ENCODE measurements around the gene TOP1.

Gene TOP1

DNA sequence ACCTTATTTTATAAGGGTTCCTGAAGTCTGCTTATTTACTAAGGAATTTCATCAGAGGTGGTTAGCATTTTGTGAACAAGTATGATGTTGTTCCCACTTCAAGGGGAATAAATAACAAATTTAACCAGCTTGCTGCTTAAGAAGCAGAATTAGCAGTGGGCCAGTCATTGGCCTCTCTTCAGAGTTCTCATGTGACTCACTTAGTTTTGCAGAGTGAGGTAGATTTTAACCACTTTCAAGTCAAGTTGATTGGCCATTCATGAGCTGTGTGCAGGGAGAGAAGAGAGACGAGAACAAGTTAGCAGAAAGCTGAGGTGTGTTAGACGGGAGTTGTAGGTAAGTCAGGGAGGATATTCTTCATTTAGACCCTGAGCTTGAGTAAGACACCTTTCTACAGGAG lies 18.1 kb downstream of the TOP1 start:
- no peak for DNase-seq
- no peaks in the 10 kb centered on the region for H3K27me3 ChIP-seq (replicated peaks; ENCODE audit: control insufficient read depth, insufficient read depth, low read length, poor library complexity, severe bottlenecking)
- H3K4me1 ChIP-seq (ENCODE audit: control insufficient read depth, insufficient read depth, low read length, poor library complexity, severe bottlenecking): peaks cover 47% of the 10 kb centered on the region
- H3K9me3 ChIP-seq (ENCODE audit: control insufficient read depth, low read length): no peaks in the 10 kb centered on the region
- H3K27ac ChIP-seq (ENCODE audit: insufficient read depth, low read length, poor library complexity, severe bottlenecking): peak overlapping the region; percentile 70
- no peak overlapping the region for H3K4me3 ChIP-seq (ENCODE audit: insufficient read depth, low read depth, low read length, poor library complexity, severe bottlenecking)
- H3K36me3 ChIP-seq (ENCODE audit: control insufficient read depth, insufficient read depth, low read length): no peaks in the 10 kb centered on the region

DNA sequence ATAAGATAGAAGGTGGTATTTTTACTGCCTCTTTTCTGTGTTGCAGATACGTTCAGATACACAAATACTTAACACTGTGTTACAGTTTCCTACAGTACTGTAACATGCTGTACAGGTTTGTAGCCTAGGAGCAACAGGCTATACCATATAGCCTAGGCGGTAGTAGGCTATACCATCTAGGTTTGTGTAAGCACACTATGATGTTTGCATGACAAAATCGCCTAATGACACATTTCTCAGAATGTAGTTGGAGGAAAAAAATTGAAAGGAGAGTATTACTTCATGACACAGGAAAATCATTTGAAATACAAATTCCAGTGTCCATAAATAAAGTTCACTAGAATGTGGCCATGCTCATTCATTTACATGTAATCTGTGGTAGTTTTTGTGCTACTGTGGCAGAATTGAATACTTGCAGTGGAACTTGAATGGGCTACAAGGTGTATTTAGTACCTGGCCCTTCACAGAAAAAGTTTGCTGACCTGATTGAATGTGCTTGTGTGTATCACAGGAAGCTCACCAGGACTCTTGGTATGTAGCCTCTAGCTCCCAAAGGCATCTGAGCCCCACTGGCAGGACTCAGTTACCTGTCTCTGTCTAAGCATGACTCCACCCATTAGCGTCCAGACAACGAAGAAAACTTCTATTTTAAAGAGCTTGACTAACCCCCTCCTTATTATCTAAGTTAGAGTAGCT lies 18.8 kb downstream of the TOP1 start:
- DNase-seq: no peak
- no peaks in the 10 kb centered on the region for H3K27me3 ChIP-seq (replicated peaks; ENCODE audit: control insufficient read depth, insufficient read depth, low read length, poor library complexity, severe bottlenecking)
- peaks cover 46% of the 10 kb centered on the region for H3K4me1 ChIP-seq (ENCODE audit: control insufficient read depth, insufficient read depth, low read length, poor library complexity, severe bottlenecking)
- no peaks in the 10 kb centered on the region for H3K36me3 ChIP-seq (ENCODE audit: control insufficient read depth, insufficient read depth, low read length)
- no peaks in the 10 kb centered on the region for H3K9me3 ChIP-seq (ENCODE audit: control insufficient read depth, low read length)
- H3K4me3 ChIP-seq (ENCODE audit: insufficient read depth, low read depth, low read length, poor library complexity, severe bottlenecking): peak overlapping the region; percentile 45
- H3K27ac ChIP-seq (ENCODE audit: insufficient read depth, low read length, poor library complexity, severe bottlenecking): peak overlapping the region; percentile 70

DNA sequence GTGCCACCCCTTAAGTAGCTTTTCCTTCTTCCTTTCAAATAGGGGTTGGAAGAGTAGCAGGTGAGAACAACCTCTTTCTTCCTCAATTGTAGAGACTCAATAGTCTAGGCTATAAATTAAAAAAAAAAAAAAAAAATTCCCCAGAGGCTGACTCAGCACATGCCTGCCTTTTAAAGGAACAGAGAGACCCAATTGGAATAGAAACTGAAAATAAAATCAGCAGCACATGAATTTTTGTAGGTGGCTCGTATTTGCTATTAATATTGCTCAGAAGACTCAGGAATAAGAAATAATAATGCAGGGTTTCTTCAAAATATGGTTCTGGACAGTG lies 19.3 kb downstream of the TOP1 start:
- H3K27ac ChIP-seq (ENCODE audit: insufficient read depth, low read length, poor library complexity, severe bottlenecking): peak overlapping the region; percentile 70
- peaks cover 41% of the 10 kb centered on the region for H3K4me1 ChIP-seq (ENCODE audit: control insufficient read depth, insufficient read depth, low read length, poor library complexity, severe bottlenecking)
- no peaks in the 10 kb centered on the region for H3K27me3 ChIP-seq (replicated peaks; ENCODE audit: control insufficient read depth, insufficient read depth, low read length, poor library complexity, severe bottlenecking)
- peak overlapping the region; percentile 45 for H3K4me3 ChIP-seq (ENCODE audit: insufficient read depth, low read depth, low read length, poor library complexity, severe bottlenecking)
- H3K9me3 ChIP-seq (ENCODE audit: control insufficient read depth, low read length): no peaks in the 10 kb centered on the region
- no peak for DNase-seq
- H3K36me3 ChIP-seq (ENCODE audit: control insufficient read depth, insufficient read depth, low read length): no peaks in the 10 kb centered on the region

DNA sequence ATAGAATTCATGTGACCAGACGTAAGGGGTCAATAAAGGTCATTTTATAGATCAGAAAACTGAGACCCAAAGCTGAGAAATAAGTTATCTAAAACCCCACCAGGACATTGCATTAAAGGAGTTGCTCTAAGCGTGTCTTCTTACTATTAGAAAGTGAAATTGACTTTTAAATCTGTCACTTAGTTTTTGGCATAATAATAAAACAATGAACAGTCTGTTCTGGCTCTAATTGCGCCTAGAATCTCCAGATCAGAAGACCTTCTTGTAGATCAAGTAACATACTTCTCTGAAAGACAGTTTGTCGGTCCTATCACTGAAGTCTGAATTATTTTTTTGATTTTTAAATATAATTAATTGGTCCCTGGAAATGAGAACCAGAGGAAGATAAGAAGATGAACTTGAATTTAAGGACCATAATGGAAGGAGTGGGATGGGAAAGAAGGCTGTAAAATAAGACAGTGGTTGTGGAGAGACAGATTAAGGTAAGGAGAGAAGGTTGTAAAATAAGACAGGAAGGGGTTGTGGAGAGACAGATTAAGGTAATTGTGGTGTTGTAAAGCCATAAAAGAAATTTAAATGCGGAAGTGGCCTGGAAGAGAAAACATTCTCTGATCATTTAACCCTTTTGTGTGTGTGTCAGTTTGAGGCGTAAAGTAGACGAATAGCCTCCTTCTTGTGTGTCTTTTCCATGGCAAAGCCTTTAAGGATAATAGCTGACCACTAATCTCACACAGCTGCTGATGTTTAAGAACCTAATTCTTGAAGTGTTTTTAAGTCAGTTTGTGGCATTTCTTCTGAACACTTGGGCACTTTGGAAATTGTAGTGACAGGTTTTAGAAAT lies 20.1 kb downstream of the TOP1 start:
- H3K9me3 ChIP-seq (ENCODE audit: control insufficient read depth, low read length): no peaks in the 10 kb centered on the region
- H3K4me3 ChIP-seq (ENCODE audit: insufficient read depth, low read depth, low read length, poor library complexity, severe bottlenecking): peak overlapping the region; percentile 45
- peaks cover 39% of the 10 kb centered on the region for H3K4me1 ChIP-seq (ENCODE audit: control insufficient read depth, insufficient read depth, low read length, poor library complexity, severe bottlenecking)
- no peak for DNase-seq
- peak overlapping the region; percentile 70 for H3K27ac ChIP-seq (ENCODE audit: insufficient read depth, low read length, poor library complexity, severe bottlenecking)
- no peaks in the 10 kb centered on the region for H3K27me3 ChIP-seq (replicated peaks; ENCODE audit: control insufficient read depth, insufficient read depth, low read length, poor library complexity, severe bottlenecking)
- no peaks in the 10 kb centered on the region for H3K36me3 ChIP-seq (ENCODE audit: control insufficient read depth, insufficient read depth, low read length)

DNA sequence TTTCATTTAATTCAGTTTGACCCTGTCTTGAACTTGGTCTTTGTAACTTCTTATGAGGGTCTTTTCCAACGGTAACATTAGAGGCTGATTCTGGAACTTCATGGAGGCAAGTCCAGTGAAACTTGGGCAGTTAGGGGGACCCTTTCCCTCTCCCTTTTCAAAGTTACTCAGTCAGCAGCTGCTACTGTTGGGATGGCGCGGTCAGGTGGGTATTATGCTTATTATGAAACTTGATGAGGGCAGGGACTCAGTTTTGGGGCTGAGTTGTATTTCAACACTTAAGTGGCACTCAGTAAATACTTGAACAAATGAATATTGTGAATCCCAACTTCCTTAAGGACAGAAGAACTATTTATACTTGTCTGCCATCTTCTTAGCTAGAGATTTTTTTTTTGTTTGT lies 20.8 kb downstream of the TOP1 start:
- H3K27me3 ChIP-seq (replicated peaks; ENCODE audit: control insufficient read depth, insufficient read depth, low read length, poor library complexity, severe bottlenecking): no peaks in the 10 kb centered on the region
- no peak overlapping the region for H3K27ac ChIP-seq (ENCODE audit: insufficient read depth, low read length, poor library complexity, severe bottlenecking)
- H3K4me3 ChIP-seq (ENCODE audit: insufficient read depth, low read depth, low read length, poor library complexity, severe bottlenecking): no peak overlapping the region
- H3K36me3 ChIP-seq (ENCODE audit: control insufficient read depth, insufficient read depth, low read length): no peaks in the 10 kb centered on the region
- no peaks in the 10 kb centered on the region for H3K9me3 ChIP-seq (ENCODE audit: control insufficient read depth, low read length)
- DNase-seq: no peak
- H3K4me1 ChIP-seq (ENCODE audit: control insufficient read depth, insufficient read depth, low read length, poor library complexity, severe bottlenecking): peaks cover 39% of the 10 kb centered on the region

DNA sequence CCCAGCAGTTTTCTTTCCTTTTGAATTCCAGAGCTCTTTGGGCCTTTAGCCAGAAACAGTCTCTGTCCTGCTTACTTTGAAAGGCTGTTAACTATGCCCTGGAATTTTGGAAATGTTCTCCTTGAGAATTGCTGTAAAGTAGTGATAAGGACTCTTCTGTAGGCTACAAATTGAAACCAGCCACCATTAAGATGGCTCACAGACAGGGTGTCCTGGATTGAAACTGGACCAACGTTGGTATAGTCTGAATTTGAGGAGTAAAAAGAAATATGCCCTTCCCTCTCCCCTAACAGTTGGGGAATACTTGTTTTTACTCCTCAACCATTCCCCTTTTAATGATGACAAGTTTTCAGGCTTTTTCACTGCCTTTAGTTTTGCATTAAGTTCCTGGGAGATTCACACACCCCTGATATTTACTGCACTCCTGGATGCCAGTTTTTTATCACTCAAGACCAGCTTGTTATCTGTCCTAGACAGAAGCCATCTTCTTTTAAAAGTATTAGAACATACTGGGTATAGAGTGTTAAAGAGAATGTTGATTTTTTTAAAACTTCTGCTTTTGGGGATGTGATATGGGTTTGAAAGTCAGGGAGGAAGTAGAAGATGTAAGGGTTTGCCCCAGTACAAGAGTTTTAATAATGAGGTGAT lies 21.9 kb downstream of the TOP1 start:
- H3K27ac ChIP-seq (ENCODE audit: insufficient read depth, low read length, poor library complexity, severe bottlenecking): no peak overlapping the region
- no peaks in the 10 kb centered on the region for H3K36me3 ChIP-seq (ENCODE audit: control insufficient read depth, insufficient read depth, low read length)
- H3K4me3 ChIP-seq (ENCODE audit: insufficient read depth, low read depth, low read length, poor library complexity, severe bottlenecking): no peak overlapping the region
- DNase-seq: no peak
- no peaks in the 10 kb centered on the region for H3K27me3 ChIP-seq (replicated peaks; ENCODE audit: control insufficient read depth, insufficient read depth, low read length, poor library complexity, severe bottlenecking)
- peaks cover 46% of the 10 kb centered on the region for H3K4me1 ChIP-seq (ENCODE audit: control insufficient read depth, insufficient read depth, low read length, poor library complexity, severe bottlenecking)
- H3K9me3 ChIP-seq (ENCODE audit: control insufficient read depth, low read length): no peaks in the 10 kb centered on the region

DNA sequence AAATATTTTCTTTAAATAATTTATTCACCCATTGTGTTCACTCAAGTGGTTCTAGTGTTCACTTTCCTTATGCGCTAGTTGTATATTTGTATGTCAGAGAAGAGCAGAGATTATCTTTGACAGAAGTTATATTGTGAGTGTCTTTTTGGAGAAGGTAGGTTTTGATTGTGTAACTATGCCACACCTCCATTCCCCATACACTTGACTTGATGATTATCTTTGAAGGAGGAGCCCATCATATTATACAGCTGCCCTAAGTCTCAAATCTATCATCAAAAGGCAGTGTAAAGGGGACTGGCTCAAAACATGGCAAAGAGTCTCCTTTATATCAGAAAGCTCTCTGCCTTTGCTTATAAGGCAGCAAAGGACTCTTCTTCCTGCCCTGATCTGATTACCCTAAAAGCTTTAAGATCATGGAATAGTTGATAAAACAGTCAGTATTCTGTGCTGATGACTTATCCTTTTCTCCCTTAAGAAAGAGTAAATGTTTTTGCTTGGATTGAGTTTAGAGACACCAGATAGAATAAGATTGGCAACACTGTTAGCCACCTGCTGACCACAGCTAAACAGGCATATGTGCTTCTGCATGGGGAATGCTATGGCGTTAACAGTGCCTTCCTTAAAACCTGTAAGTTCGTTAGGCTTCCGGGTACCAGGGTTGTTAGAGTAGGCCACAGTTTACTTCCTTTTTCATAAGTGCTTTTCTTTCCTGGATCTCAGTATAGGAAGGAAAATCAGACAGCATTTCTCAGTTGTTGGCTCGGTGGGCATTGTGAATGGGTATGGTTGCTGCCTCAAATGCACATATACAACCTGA lies 22.6 kb downstream of the TOP1 start:
- Histone ChIP-seq H3K9me3 (ENCODE audit: control insufficient read depth, low read length) (no peaks in the 10 kb centered on the region), H3K27ac (ENCODE audit: insufficient read depth, low read length, poor library complexity, severe bottlenecking) (no peak overlapping the region), H3K27me3 (replicated peaks; ENCODE audit: control insufficient read depth, insufficient read depth, low read length, poor library complexity, severe bottlenecking) (no peaks in the 10 kb centered on the region), H3K4me3 (ENCODE audit: insufficient read depth, low read depth, low read length, poor library complexity, severe bottlenecking) (no peak overlapping the region), H3K4me1 (ENCODE audit: control insufficient read depth, insufficient read depth, low read length, poor library complexity, severe bottlenecking) (peaks cover 40% of the 10 kb centered on the region), H3K36me3 (ENCODE audit: control insufficient read depth, insufficient read depth, low read length) (no peaks in the 10 kb centered on the region)
- no peak for DNase-seq

DNA sequence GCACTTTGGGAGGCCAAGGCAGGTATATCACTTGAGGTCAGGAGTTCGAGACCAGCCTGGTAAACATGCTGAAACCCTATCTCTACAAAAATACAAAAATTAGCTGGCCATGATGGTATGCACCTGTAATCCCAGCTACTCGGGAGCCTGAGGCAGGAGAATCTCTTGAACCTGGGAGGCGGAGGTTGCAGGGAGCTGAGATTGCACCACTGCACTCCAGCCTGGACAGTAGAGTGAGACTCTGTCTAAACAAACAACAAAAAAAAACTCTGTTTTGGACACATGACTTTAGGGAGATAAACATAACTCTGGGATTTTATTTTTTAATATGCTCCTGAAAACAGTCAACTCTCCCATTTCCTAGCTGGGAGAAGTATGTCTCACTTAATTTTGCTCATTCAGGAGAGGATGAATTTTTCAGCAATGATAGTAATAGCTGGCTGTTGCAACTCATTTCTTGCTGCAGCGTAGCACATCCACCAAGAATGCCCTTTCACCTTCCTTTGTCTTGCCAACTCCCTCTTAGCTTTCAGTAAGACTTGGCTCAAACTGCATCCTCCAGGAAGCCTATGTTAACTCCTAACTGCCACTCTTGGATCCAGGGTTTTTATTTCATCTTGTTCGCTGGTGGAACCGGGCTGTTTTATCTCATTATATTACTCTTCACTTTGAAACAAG lies 24.3 kb downstream of the TOP1 start:
- no peak for DNase-seq
- Histone ChIP-seq H3K4me1 (ENCODE audit: control insufficient read depth, insufficient read depth, low read length, poor library complexity, severe bottlenecking) (peaks cover 30% of the 10 kb centered on the region), H3K36me3 (ENCODE audit: control insufficient read depth, insufficient read depth, low read length) (no peaks in the 10 kb centered on the region), H3K27ac (ENCODE audit: insufficient read depth, low read length, poor library complexity, severe bottlenecking) (no peak overlapping the region), H3K4me3 (ENCODE audit: insufficient read depth, low read depth, low read length, poor library complexity, severe bottlenecking) (no peak overlapping the region), H3K27me3 (replicated peaks; ENCODE audit: control insufficient read depth, insufficient read depth, low read length, poor library complexity, severe bottlenecking) (no peaks in the 10 kb centered on the region), H3K9me3 (ENCODE audit: control insufficient read depth, low read length) (no peaks in the 10 kb centered on the region)

DNA sequence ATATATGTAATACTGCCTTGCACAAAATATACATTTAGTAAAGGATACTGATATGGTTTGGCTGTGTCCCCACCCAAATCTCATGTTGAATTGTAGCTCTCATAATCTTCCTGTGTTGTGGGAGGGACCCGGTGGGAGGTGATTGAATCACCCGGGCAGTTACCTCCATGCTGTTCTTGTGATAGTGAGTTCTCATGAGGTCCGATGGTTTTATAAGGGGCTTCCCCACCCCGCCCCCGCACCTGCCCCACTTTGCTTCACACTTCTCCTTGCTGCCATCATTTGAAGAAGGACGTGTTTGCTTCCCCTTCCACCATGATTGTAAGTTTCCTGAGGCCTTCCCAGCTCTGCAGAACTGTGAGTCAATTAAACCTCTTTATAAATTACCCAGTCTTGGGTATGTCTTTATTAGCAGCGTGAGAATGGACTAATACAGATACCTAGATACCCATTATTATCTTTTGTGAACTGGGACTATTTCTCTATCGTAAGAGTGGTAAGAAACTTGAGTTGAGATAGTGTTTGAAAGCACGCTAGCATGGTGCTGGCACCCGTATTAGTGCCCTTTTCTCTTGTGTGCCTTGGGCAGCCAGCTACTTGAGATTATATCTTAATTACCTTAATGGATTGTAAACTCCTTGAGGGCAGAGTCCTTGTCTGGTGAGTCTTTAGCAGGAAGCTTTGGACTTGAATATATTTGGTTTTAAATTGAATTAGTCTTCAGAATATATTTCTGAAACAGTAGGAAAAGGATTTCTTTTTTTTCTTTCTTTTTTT lies 25.6 kb downstream of the TOP1 start:
- H3K36me3 ChIP-seq (ENCODE audit: control insufficient read depth, insufficient read depth, low read length): no peaks in the 10 kb centered on the region
- no peak for DNase-seq
- no peak overlapping the region for H3K27ac ChIP-seq (ENCODE audit: insufficient read depth, low read length, poor library complexity, severe bottlenecking)
- no peaks in the 10 kb centered on the region for H3K9me3 ChIP-seq (ENCODE audit: control insufficient read depth, low read length)
- H3K4me3 ChIP-seq (ENCODE audit: insufficient read depth, low read depth, low read length, poor library complexity, severe bottlenecking): no peak overlapping the region
- H3K4me1 ChIP-seq (ENCODE audit: control insufficient read depth, insufficient read depth, low read length, poor library complexity, severe bottlenecking): peaks cover 26% of the 10 kb centered on the region
- no peaks in the 10 kb centered on the region for H3K27me3 ChIP-seq (replicated peaks; ENCODE audit: control insufficient read depth, insufficient read depth, low read length, poor library complexity, severe bottlenecking)
